Colonic mucosa (tissue), 4 donors: Measurements from ENCODE around the gene SCMH1. TPM values are rescaled to one million over a fixed set of nuclear protein-coding genes. Genes with fewer than 3 reads are reported as not detected.

Experiments used
- DNase-seq: peaks from one replicate; pipeline ENCODE4 v3.0.0-alpha.2; 2020
- H3K27ac ChIP-seq: fragments of 200-600 bp; one replicate; pipeline ENCODE4 v1.8.0; 2021
- H3K27me3 ChIP-seq: fragments of 200-600 bp; one replicate; pipeline ENCODE4 v1.8.0; 2021
- H3K36me3 ChIP-seq: fragments of 200-600 bp; one replicate; pipeline ENCODE4 v1.8.0; 2021
- H3K4me1 ChIP-seq: fragments of 200-600 bp; one replicate; pipeline ENCODE4 v1.8.0; 2021; ENCODE audit warnings: mild to moderate bottlenecking
- H3K4me3 ChIP-seq: fragments of 200-600 bp; one replicate; pipeline ENCODE4 v1.8.0; 2021
- H3K9ac ChIP-seq, 2 donors: one replicate each; pipeline ENCODE4 v1.7.0; 2013; ENCODE audit warnings: control low read depth in 2 of 2, low read depth in 2 of 2, low read length in 2 of 2
- H3K9me3 ChIP-seq: fragments of 200-600 bp; one replicate; pipeline ENCODE4 v1.8.0; 2021
- CTCF ChIP-seq: fragments of 200-600 bp; IDR thresholded peaks from one replicate; pipeline ENCODE4 v1.8.0; 2022; ENCODE audit warnings: antibody characterized with exemption, mild to moderate bottlenecking
- intact Hi-C: fragments of 100-400 bp; cut with DNase I; formaldehyde crosslinking; loops from one replicate; pipeline ENCODE4 v1.14.1; 2022
- total RNA-seq, 2 donors: library from RNA; stranded (reverse); fragmentation: NEBNext Ultra II Directional in 1 of 2; extraction: Animal tissue kit (Norgen Biotek cat#: 25700) in 1 of 2; gene quantifications; one replicate each; pipeline ENCODE4 v1.2.1, GENCODE V29; 2021
- donor health status: healthy.
- donor health status: DM: no; HTN: no; CAD: no.
- donor health status: DM: no; HTN: no; CAD: no.

SCMH1 gene
- total RNA-seq, 2 donors from 2014 or later, result 26.3 to 32.7 TPM

GRCh38 chr1:40998668-40999067 lies 243.4 kb downstream of the SCMH1 start:
- Histone ChIP-seq H3K27ac (no peak overlapping the region), H3K9me3 (no peaks in the 10 kb centered on the region), H3K27me3 (no peaks in the 10 kb centered on the region), H3K9ac (no peak overlapping the region), H3K4me3 (no peak overlapping the region), H3K36me3 (no peaks in the 10 kb centered on the region), H3K4me1 (no peaks in the 10 kb centered on the region)
- no peak for DNase-seq
- TF ChIP-seq CTCF, result no peak
- intact Hi-C loops, result no loop called here

- Histone ChIP-seq H3K27me3 (no peaks in the 10 kb centered on the region), H3K36me3 (no peaks in the 10 kb centered on the region), H3K9ac (no peak overlapping the region), H3K4me3 (no peak overlapping the region), H3K27ac (no peak overlapping the region), H3K4me1 (no peaks in the 10 kb centered on the region), H3K9me3 (no peaks in the 10 kb centered on the region)
- intact Hi-C loops, result no loop called here
- TF ChIP-seq CTCF, result no peak
- DNase-seq, result no peak
These were observed 245.0 kb downstream of the SCMH1 start for GRCh38 chr1:40997096-40997495.

- no peak overlapping the region for H3K27ac ChIP-seq
- no peak overlapping the region for H3K4me3 ChIP-seq
- intact Hi-C loops, result no loop called here
- H3K4me1 ChIP-seq, result no peaks in the 10 kb centered on the region
- peaks cover 8% of the 10 kb centered on the region for H3K36me3 ChIP-seq
- no peak for DNase-seq
- no peaks in the 10 kb centered on the region for H3K9me3 ChIP-seq
- TF ChIP-seq CTCF, result no peak
- H3K9ac ChIP-seq, result no peak overlapping the region
- H3K27me3 ChIP-seq, result no peaks in the 10 kb centered on the region
These were observed 253.0 kb downstream of the SCMH1 start for GRCh38 chr1:40989066-40989465.

GRCh38 chr1:40988280-40988679 lies 253.8 kb downstream of the SCMH1 start:
- Histone ChIP-seq H3K27me3 (no peaks in the 10 kb centered on the region), H3K27ac (no peak overlapping the region), H3K9ac (no peak overlapping the region), H3K4me3 (no peak overlapping the region), H3K4me1 (no peaks in the 10 kb centered on the region), H3K36me3 (peaks cover 8% of the 10 kb centered on the region), H3K9me3 (no peaks in the 10 kb centered on the region)
- no peak for TF ChIP-seq CTCF
- DNase-seq, result no peak
- intact Hi-C loops, result no loop called here

GRCh38 chr1:40987439-40988276 lies 254.4 kb downstream of the SCMH1 start:
- Histone ChIP-seq H3K9me3 (no peaks in the 10 kb centered on the region), H3K4me3 (no peak overlapping the region), H3K36me3 (peaks cover 8% of the 10 kb centered on the region), H3K27me3 (no peaks in the 10 kb centered on the region), H3K9ac (no peak overlapping the region), H3K27ac (no peak overlapping the region), H3K4me1 (no peaks in the 10 kb centered on the region)
- intact Hi-C loops, result no loop called here
- no peak for DNase-seq
- TF ChIP-seq CTCF, result no peak
